Fibroblast of mammary gland (primary cell): Measurements from ENCODE around the gene HGF.
A peak's percentile ranks its signal among the peaks of the same experiment; 100 is the strongest.

Experiments used
- DNase-seq: peaks from one replicate; pipeline ENCODE4 v3.0.0-alpha.2; 2010; ENCODE audit warnings: low read depth
- H3K4me3 ChIP-seq: 2 replicates; pipeline ENCODE4 v1.5.1; 2011; ENCODE audit warnings: low read depth, mild to moderate bottlenecking, low read length, moderate library complexity; ENCODE audit not compliant: control insufficient read depth
- CTCF ChIP-seq: conservative IDR thresholded peaks from 2 replicates; pipeline ENCODE4 v1.5.1; 2011; ENCODE audit warnings: low read depth, low read length, inconsistent platforms; ENCODE audit not compliant: control insufficient read depth, insufficient read depth

HGF gene

GRCh38 chr7:81745637-81746036 is 24.2 kb downstream of the HGF start:
- TF ChIP-seq CTCF, result no peak
- no peak overlapping the region for H3K4me3 ChIP-seq
- no peak for DNase-seq

- no peak for DNase-seq
- no peak overlapping the region for H3K4me3 ChIP-seq
- no peak for TF ChIP-seq CTCF
Measured at GRCh38 chr7:81744389-81744788, 25.5 kb downstream of the HGF start.

GRCh38 chr7:81743665-81744064 is 26.2 kb downstream of the HGF start:
- H3K4me3 ChIP-seq, result no peak overlapping the region
- no peak for DNase-seq
- no peak for TF ChIP-seq CTCF

GRCh38 chr7:81743201-81743600 is 26.6 kb downstream of the HGF start:
- no peak for TF ChIP-seq CTCF
- no peak overlapping the region for H3K4me3 ChIP-seq
- DNase-seq, result no peak

GRCh38 chr7:81740403-81740802 is 29.4 kb downstream of the HGF start:
- DNase-seq, result no peak
- no peak overlapping the region for H3K4me3 ChIP-seq
- TF ChIP-seq CTCF, result no peak

GRCh38 chr7:81736091-81736490 is 33.8 kb downstream of the HGF start:
- TF ChIP-seq CTCF, result no peak
- DNase-seq, result peak; percentile 59

GRCh38 chr7:81725812-81726127 is 44.1 kb downstream of the HGF start:
- no peak overlapping the region for H3K4me3 ChIP-seq
- TF ChIP-seq CTCF, result no peak
- peak; percentile 91 for DNase-seq

More at GRCh38 chr7:81736091-81736490, 33.8 kb downstream of the HGF start:
- no peak overlapping the region for H3K4me3 ChIP-seq
